ENCODE measurements around the gene MCF2L. TPM values are rescaled to one million over a fixed set of nuclear protein-coding genes. Genes with fewer than 3 reads are reported as not detected.

The MCF2L gene
- total RNA-seq, 4 donors from 2014 or later: 25.0 to 103 (median 61.0) TPM

DNA sequence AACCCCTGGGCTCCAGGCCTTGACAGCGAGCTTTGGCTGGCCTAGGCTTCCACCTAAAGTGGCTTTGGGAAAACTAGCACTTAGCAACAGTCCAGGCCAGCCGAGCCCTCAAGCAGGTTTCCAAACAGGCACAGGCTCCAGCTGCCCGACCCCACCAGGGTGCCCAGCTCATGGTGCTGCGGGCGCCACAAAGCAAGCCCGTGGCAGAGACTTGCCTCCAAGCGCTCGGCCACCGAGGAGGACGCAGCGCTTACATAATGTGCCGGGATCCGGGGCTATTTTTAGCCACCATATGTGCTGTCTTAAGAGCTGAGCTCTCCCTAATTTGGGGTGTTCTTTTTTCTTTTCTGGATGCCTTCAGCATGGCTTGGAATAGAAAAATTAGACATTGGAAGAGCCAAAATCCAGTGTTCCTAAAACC lies 80.5 kb downstream of the MCF2L start:
- DNase-seq: no peak
- intact Hi-C loops (cut with DNase I; ENCODE audit: low total_unique reads): no loop called here
- peak overlapping the region in 1 of 2 donors; percentile 43 for H3K27ac ChIP-seq
- H3K9me3 ChIP-seq: no peaks in the 10 kb centered on the region
- no peaks in the 10 kb centered on the region for H3K36me3 ChIP-seq
- H3K4me1 ChIP-seq: no peaks in the 10 kb centered on the region
- TF ChIP-seq, protein P1, sequence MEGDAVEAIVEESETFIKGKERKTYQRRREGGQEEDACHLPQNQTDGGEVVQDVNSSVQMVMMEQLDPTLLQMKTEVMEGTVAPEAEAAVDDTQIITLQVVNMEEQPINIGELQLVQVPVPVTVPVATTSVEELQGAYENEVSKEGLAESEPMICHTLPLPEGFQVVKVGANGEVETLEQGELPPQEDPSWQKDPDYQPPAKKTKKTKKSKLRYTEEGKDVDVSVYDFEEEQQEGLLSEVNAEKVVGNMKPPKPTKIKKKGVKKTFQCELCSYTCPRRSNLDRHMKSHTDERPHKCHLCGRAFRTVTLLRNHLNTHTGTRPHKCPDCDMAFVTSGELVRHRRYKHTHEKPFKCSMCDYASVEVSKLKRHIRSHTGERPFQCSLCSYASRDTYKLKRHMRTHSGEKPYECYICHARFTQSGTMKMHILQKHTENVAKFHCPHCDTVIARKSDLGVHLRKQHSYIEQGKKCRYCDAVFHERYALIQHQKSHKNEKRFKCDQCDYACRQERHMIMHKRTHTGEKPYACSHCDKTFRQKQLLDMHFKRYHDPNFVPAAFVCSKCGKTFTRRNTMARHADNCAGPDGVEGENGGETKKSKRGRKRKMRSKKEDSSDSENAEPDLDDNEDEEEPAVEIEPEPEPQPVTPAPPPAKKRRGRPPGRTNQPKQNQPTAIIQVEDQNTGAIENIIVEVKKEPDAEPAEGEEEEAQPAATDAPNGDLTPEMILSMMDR (IDR thresholded peaks at IDR 0.05): no peak
- no peak for TF ChIP-seq POLR2A (IDR thresholded peaks at IDR 0.05)
- no peak overlapping the region for H3K4me3 ChIP-seq
- H3K27me3 ChIP-seq: peaks cover 0 to 10% of the 10 kb centered on the region in 2 donors

DNA sequence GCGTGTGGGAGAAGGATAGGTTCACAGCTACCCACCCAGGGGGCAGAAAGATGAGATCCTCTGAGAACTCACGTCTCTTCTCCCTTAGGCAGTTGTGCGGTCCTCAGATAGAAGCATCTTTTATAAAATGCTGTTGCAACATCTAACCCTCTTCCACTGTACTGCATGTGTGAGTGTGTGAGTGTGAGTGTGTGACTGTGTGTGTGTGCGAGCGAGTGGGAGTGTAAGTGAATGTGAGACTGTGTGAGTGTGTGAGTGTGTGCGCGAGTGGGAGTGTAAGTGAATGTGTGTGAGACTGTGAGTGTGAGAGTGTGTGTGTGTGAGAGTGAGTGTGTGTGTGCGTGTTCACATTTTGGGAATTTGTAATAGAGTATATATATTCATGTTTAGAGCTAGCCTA lies 81.0 kb downstream of the MCF2L start:
- intact Hi-C loops (cut with DNase I; ENCODE audit: low total_unique reads): no loop called here
- H3K36me3 ChIP-seq: no peaks in the 10 kb centered on the region
- H3K9me3 ChIP-seq: no peaks in the 10 kb centered on the region
- peak overlapping the region in 1 of 2 donors; percentile 43 for H3K27ac ChIP-seq
- H3K27me3 ChIP-seq: peaks cover 0 to 10% of the 10 kb centered on the region in 2 donors
- TF ChIP-seq, protein P1 (IDR thresholded peaks at IDR 0.05): no peak
- TF ChIP-seq POLR2A (IDR thresholded peaks at IDR 0.05): no peak
- no peak for DNase-seq
- H3K4me1 ChIP-seq: no peaks in the 10 kb centered on the region
- no peak overlapping the region for H3K4me3 ChIP-seq

DNA sequence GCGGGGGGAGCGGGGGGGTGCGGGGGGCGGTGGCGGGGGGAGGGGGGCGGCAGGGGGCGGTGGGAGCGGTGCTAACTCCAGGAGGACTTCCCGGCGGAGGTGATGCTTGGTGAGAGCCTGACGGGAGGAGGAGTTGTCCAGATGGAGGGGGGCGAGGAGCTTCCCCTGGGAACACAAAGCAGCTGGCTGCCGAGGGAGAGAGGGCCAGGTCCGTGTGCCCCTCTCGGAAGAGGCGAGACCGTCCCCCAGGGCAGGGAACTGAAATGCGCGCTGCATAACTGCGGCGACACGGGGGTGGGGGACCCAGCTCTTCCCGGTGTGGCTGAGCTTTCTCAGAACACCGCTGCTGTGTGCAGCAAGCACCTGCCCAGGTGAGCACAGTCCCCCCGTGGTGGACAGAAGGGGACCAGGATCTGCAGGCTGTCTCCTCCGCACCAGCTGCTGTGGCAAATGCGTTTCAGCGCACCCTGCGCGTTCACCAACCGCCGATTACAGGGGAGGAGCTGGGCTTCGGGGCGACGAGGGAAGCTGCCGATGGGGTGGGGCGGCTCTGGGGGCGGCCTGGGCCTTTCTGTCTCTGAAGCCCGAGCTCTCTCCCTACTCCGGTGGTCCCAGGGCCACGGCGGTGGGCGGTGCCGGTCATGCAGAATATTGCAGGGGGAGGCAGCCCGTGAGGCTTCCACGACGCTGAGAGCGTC lies 81.9 kb downstream of the MCF2L start:
- no peak overlapping the region for H3K27ac ChIP-seq
- intact Hi-C loops (cut with DNase I; ENCODE audit: low total_unique reads): no loop called here
- TF ChIP-seq, protein P1 (IDR thresholded peaks at IDR 0.05): no peak
- no peak for TF ChIP-seq POLR2A (IDR thresholded peaks at IDR 0.05)
- H3K4me1 ChIP-seq: no peaks in the 10 kb centered on the region
- H3K27me3 ChIP-seq: peaks cover 0 to 10% of the 10 kb centered on the region in 2 donors
- no peak for DNase-seq
- H3K4me3 ChIP-seq: no peak overlapping the region
- no peaks in the 10 kb centered on the region for H3K9me3 ChIP-seq
- H3K36me3 ChIP-seq: no peaks in the 10 kb centered on the region

DNA sequence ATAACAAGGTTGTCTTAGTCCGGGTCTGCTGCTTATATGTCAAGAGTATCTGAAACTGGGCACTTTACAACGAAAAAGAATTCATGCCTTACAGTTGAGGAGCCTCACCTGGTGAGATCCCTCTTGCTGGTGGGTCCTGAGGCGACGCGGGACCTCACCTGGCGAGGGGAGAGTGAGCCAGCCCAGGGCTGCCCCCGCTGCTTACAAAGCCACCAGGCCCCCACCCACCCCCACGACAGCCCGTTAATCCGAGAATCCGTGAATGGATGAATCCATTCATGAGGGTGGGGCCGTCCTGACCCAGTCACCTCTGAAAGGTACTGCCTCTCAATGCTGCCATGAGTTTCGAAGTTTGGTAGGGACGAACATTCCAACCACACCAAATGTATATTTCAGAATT lies 82.6 kb downstream of the MCF2L start:
- no peaks in the 10 kb centered on the region for H3K36me3 ChIP-seq
- TF ChIP-seq, protein P1 (IDR thresholded peaks at IDR 0.05): no peak
- no peak for TF ChIP-seq POLR2A (IDR thresholded peaks at IDR 0.05)
- H3K9me3 ChIP-seq: no peaks in the 10 kb centered on the region
- no peak overlapping the region for H3K4me3 ChIP-seq
- no peak for DNase-seq
- no peaks in the 10 kb centered on the region for H3K4me1 ChIP-seq
- H3K27me3 ChIP-seq: peaks cover 0 to 10% of the 10 kb centered on the region in 2 donors
- intact Hi-C loops (cut with DNase I; ENCODE audit: low total_unique reads): no loop called here
- no peak overlapping the region for H3K27ac ChIP-seq

DNA sequence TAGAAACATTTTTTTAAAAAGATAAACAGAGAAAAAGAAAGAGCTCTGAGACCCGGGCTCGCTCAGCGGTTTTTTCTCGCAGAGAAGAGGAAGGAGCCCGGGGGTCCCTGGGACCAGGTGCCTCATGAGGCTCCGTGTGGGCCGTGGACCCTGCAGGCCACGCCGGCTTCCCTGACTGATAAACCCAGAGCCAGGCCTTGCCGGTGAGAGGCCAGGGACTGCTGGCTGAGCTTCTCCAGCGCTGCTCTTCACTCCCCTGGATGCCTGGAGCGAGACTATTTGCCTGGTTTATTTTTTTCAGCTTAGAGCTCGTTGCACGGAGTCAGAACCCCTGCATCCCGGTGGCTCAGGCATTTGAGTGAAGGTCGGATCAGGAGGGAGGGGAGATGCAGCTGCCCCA lies 83.2 kb downstream of the MCF2L start:
- intact Hi-C loops (cut with DNase I; ENCODE audit: low total_unique reads): no loop called here
- Histone ChIP-seq H3K4me1 (no peaks in the 10 kb centered on the region), H3K9me3 (no peaks in the 10 kb centered on the region), H3K27ac (no peak overlapping the region), H3K27me3 (peaks cover 0 to 10% of the 10 kb centered on the region in 2 donors), H3K36me3 (no peaks in the 10 kb centered on the region), H3K4me3 (no peak overlapping the region)
- DNase-seq: no peak
- TF ChIP-seq, protein P1 (IDR thresholded peaks at IDR 0.05): no peak
- no peak for TF ChIP-seq POLR2A (IDR thresholded peaks at IDR 0.05)
